ENCODE measurements around the gene SLC44A1.
A peak's percentile ranks its signal among the peaks of the same experiment; 100 is the strongest.

Gene SLC44A1

GRCh38 chr9:105339849-105340248, 95.4 kb downstream of the SLC44A1 start:
- DNase-seq (ENCODE audit: low spot score): no peak

GRCh38 chr9:105341434-105342146, 97.1 kb downstream of the SLC44A1 start:
- DNase-seq (ENCODE audit: low spot score): peak; percentile 27

GRCh38 chr9:105342147-105342505, 97.7 kb downstream of the SLC44A1 start:
- no peak for DNase-seq (ENCODE audit: low spot score)

GRCh38 chr9:105344283-105344682, 99.8 kb downstream of the SLC44A1 start:
- DNase-seq (ENCODE audit: low spot score): no peak

- DNase-seq (ENCODE audit: low spot score): no peak
Measured at GRCh38 chr9:105345626-105346025, 101.2 kb downstream of the SLC44A1 start.

GRCh38 chr9:105346273-105346672, 101.8 kb downstream of the SLC44A1 start:
- no peak for DNase-seq (ENCODE audit: low spot score)

GRCh38 chr9:105354448-105354847, 110.0 kb downstream of the SLC44A1 start:
- no peak for DNase-seq (ENCODE audit: low spot score)

GRCh38 chr9:105355781-105356180, 111.3 kb downstream of the SLC44A1 start:
- DNase-seq (ENCODE audit: low spot score): peak; percentile 42

GRCh38 chr9:105357937-105358336, 113.5 kb downstream of the SLC44A1 start:
- DNase-seq (ENCODE audit: low spot score): no peak

GRCh38 chr9:105359892-105360291, 115.4 kb downstream of the SLC44A1 start:
- DNase-seq (ENCODE audit: low spot score): no peak

GRCh38 chr9:105360344-105360743, 115.9 kb downstream of the SLC44A1 start:
- DNase-seq (ENCODE audit: low spot score): no peak

- DNase-seq (ENCODE audit: low spot score): no peak
Measured at GRCh38 chr9:105361873-105362272, 117.4 kb downstream of the SLC44A1 start.

GRCh38 chr9:105362470-105362869, 118.0 kb downstream of the SLC44A1 start:
- no peak for DNase-seq (ENCODE audit: low spot score)

- DNase-seq (ENCODE audit: low spot score): no peak
Measured at GRCh38 chr9:105363837-105364236, 119.4 kb downstream of the SLC44A1 start.

GRCh38 chr9:105369911-105370310, 125.5 kb downstream of the SLC44A1 start:
- DNase-seq (ENCODE audit: low spot score): no peak

GRCh38 chr9:105373723-105374122, 129.3 kb downstream of the SLC44A1 start:
- peak; percentile 4 for DNase-seq (ENCODE audit: low spot score)

- no peak for DNase-seq (ENCODE audit: low spot score)
Measured at GRCh38 chr9:105375323-105375722, 130.9 kb downstream of the SLC44A1 start.

- DNase-seq (ENCODE audit: low spot score): no peak
Measured at GRCh38 chr9:105376893-105377292, 132.4 kb downstream of the SLC44A1 start.

- peak; percentile 74 for DNase-seq (ENCODE audit: low spot score)
Measured at GRCh38 chr9:105385381-105385985, 141.0 kb downstream of the SLC44A1 start.

- no peak for DNase-seq (ENCODE audit: low spot score)
Measured at GRCh38 chr9:105389796-105390195, 145.3 kb downstream of the SLC44A1 start.

- no peak for DNase-seq (ENCODE audit: low spot score)
Measured at GRCh38 chr9:105390871-105391270, 146.4 kb downstream of the SLC44A1 start.

- no peak for DNase-seq (ENCODE audit: low spot score)
Measured at GRCh38 chr9:105391288-105391687, 146.8 kb downstream of the SLC44A1 start.

- DNase-seq (ENCODE audit: low spot score): no peak
Measured at GRCh38 chr9:105392531-105392930, 148.1 kb downstream of the SLC44A1 start.
